ENCODE results near the gene RUNDC3A. TPM values are rescaled to one million over a fixed set of nuclear protein-coding genes. Genes with fewer than 3 reads are reported as not detected.

Gene RUNDC3A
- total RNA-seq, 1 experiment from 2014 or later = 5.2 TPM

DNA sequence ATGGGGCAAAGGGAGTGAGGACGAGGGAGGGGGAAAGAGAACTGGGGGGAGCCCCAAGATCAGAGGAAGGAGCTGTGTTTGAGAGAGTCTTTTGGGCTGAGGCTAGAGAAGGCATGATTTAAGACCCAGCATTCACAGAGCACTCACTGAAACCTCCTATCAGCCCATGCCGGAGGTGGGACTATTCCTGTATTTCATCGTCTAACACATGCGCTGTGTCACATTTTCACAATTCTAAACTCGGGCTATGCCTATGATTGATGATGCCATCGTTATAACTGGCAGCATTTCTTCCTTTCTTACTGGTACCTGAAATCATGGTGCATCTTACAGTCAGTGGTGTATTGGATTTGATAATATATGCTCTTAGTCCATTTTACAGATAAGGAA lies 51.7 kb downstream of the RUNDC3A start:
- Mint-ChIP-seq H3K27me3 (ENCODE audit: low read depth) (peaks cover 13% of the 10 kb centered on the region), H3K4me1 (peaks cover 26% of the 10 kb centered on the region), H3K27ac (no peak overlapping the region), H3K36me3 (no peaks in the 10 kb centered on the region), H3K4me3 (no peak overlapping the region), H3K9me3 (no peaks in the 10 kb centered on the region)
- ATAC-seq (no peak), DNase-seq (ENCODE audit: low spot score) (no peak)
- TF ChIP-seq, protein P1, sequence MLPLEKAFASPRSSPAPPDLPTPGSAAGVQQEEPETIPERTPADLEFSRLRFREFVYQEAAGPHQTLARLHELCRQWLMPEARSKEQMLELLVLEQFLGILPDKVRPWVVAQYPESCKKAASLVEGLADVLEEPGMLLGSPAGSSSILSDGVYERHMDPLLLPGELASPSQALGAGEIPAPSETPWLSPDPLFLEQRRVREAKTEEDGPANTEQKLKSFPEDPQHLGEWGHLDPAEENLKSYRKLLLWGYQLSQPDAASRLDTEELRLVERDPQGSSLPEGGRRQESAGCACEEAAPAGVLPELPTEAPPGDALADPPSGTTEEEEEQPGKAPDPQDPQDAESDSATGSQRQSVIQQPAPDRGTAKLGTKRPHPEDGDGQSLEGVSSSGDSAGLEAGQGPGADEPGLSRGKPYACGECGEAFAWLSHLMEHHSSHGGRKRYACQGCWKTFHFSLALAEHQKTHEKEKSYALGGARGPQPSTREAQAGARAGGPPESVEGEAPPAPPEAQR (CRISPR knock-in tag; IDR thresholded peaks at IDR 0.05) = no peak
- TF ChIP-seq, protein P2, sequence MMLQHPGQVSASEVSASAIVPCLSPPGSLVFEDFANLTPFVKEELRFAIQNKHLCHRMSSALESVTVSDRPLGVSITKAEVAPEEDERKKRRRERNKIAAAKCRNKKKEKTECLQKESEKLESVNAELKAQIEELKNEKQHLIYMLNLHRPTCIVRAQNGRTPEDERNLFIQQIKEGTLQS (CRISPR knock-in tag; conservative IDR thresholded peaks at IDR 0.05) = no peak
- TF ChIP-seq, protein P3, sequence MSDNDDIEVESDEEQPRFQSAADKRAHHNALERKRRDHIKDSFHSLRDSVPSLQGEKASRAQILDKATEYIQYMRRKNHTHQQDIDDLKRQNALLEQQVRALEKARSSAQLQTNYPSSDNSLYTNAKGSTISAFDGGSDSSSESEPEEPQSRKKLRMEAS (CRISPR knock-in tag; IDR thresholded peaks at IDR 0.05) = no peak
- TF ChIP-seq ELF4 (CRISPR knock-in tag; IDR thresholded peaks at IDR 0.05; ENCODE audit: low read depth) (no peak), JAZF1 (CRISPR knock-in tag; IDR thresholded peaks at IDR 0.05) (no peak), HMGA2 (CRISPR knock-in tag; IDR thresholded peaks at IDR 0.05) (no peak), ZNF423 (CRISPR knock-in tag; IDR thresholded peaks at IDR 0.05) (no peak), ZNF232 (CRISPR knock-in tag; IDR thresholded peaks at IDR 0.05) (no peak), RELA (CRISPR knock-in tag; IDR thresholded peaks at IDR 0.05; ENCODE audit: borderline replicate concordance) (no peak), TCF7 (CRISPR knock-in tag; IDR thresholded peaks at IDR 0.05; ENCODE audit: low read depth) (no peak), CREM (CRISPR knock-in tag; IDR thresholded peaks at IDR 0.05) (no peak), FOXP1 (CRISPR knock-in tag; IDR thresholded peaks at IDR 0.05; ENCODE audit: borderline replicate concordance) (no peak), IRF2 (CRISPR knock-in tag; IDR thresholded peaks at IDR 0.05; ENCODE audit: borderline replicate concordance, low read depth) (no peak)
- TF ChIP-seq, protein P4, sequence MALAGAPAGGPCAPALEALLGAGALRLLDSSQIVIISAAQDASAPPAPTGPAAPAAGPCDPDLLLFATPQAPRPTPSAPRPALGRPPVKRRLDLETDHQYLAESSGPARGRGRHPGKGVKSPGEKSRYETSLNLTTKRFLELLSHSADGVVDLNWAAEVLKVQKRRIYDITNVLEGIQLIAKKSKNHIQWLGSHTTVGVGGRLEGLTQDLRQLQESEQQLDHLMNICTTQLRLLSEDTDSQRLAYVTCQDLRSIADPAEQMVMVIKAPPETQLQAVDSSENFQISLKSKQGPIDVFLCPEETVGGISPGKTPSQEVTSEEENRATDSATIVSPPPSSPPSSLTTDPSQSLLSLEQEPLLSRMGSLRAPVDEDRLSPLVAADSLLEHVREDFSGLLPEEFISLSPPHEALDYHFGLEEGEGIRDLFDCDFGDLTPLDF (CRISPR knock-in tag; IDR thresholded peaks at IDR 0.05) = no peak
- TF ChIP-seq, protein P5, sequence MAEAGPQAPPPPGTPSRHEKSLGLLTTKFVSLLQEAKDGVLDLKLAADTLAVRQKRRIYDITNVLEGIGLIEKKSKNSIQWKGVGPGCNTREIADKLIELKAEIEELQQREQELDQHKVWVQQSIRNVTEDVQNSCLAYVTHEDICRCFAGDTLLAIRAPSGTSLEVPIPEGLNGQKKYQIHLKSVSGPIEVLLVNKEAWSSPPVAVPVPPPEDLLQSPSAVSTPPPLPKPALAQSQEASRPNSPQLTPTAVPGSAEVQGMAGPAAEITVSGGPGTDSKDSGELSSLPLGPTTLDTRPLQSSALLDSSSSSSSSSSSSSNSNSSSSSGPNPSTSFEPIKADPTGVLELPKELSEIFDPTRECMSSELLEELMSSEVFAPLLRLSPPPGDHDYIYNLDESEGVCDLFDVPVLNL (CRISPR knock-in tag; IDR thresholded peaks at IDR 0.05; ENCODE audit: borderline replicate concordance, low read depth) = no peak
- TF ChIP-seq, protein P6, sequence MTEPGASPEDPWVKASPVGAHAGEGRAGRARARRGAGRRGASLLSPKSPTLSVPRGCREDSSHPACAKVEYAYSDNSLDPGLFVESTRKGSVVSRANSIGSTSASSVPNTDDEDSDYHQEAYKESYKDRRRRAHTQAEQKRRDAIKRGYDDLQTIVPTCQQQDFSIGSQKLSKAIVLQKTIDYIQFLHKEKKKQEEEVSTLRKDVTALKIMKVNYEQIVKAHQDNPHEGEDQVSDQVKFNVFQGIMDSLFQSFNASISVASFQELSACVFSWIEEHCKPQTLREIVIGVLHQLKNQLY (CRISPR knock-in tag; IDR thresholded peaks at IDR 0.05) = no peak
- TF ChIP-seq, protein P7, sequence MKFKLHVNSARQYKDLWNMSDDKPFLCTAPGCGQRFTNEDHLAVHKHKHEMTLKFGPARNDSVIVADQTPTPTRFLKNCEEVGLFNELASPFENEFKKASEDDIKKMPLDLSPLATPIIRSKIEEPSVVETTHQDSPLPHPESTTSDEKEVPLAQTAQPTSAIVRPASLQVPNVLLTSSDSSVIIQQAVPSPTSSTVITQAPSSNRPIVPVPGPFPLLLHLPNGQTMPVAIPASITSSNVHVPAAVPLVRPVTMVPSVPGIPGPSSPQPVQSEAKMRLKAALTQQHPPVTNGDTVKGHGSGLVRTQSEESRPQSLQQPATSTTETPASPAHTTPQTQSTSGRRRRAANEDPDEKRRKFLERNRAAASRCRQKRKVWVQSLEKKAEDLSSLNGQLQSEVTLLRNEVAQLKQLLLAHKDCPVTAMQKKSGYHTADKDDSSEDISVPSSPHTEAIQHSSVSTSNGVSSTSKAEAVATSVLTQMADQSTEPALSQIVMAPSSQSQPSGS (CRISPR knock-in tag; IDR thresholded peaks at IDR 0.05; ENCODE audit: borderline replicate concordance, low read depth) = no peak
- TF ChIP-seq, protein P8, sequence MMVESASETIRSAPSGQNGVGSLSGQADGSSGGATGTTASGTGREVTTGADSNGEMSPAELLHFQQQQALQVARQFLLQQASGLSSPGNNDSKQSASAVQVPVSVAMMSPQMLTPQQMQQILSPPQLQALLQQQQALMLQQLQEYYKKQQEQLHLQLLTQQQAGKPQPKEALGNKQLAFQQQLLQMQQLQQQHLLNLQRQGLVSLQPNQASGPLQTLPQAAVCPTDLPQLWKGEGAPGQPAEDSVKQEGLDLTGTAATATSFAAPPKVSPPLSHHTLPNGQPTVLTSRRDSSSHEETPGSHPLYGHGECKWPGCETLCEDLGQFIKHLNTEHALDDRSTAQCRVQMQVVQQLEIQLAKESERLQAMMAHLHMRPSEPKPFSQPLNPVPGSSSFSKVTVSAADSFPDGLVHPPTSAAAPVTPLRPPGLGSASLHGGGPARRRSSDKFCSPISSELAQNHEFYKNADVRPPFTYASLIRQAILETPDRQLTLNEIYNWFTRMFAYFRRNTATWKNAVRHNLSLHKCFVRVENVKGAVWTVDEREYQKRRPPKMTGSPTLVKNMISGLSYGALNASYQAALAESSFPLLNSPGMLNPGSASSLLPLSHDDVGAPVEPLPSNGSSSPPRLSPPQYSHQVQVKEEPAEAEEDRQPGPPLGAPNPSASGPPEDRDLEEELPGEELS (CRISPR knock-in tag; IDR thresholded peaks at IDR 0.05) = no peak
- TF ChIP-seq, protein P9, sequence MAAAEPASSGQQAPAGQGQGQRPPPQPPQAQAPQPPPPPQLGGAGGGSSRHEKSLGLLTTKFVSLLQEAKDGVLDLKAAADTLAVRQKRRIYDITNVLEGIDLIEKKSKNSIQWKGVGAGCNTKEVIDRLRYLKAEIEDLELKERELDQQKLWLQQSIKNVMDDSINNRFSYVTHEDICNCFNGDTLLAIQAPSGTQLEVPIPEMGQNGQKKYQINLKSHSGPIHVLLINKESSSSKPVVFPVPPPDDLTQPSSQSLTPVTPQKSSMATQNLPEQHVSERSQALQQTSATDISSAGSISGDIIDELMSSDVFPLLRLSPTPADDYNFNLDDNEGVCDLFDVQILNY (CRISPR knock-in tag; IDR thresholded peaks at IDR 0.05) = no peak
- ChIA-PET CTCF (interaction anchor here (0.7 to 9.4 kb wide), 6 partner anchors 15 to 152 kb away, joined by 3 to 128 read pairs (median 4); no protein-coding TSS in a partner anchor), POLR2A (no interaction called here)

Measured in WTC11 (cell line).